ENCODE results near the gene DCHS2. TPM values are rescaled to one million over a fixed set of nuclear protein-coding genes. Genes with fewer than 3 reads are reported as not detected.

DCHS2 gene
- total RNA-seq, 1 donor from 2014 or later, result 18.3 TPM

- Histone ChIP-seq H3K27me3 (ENCODE audit: control insufficient read depth in 3 of 3, insufficient read depth in 3 of 3, low read length in 3 of 3) (no peaks in the 10 kb centered on the region), H3K4me1 (ENCODE audit: control insufficient read depth in 3 of 3, insufficient read depth in 3 of 3, low read length in 3 of 3) (no peaks in the 10 kb centered on the region), H3K36me3 (ENCODE audit: control insufficient read depth in 3 of 3, insufficient read depth in 3 of 3, low read length in 3 of 3) (no peaks in the 10 kb centered on the region), H3K9me3 (ENCODE audit: control insufficient read depth in 3 of 3, low read length in 3 of 3) (no peaks in the 10 kb centered on the region), H3K9ac (ENCODE audit: low read depth in 1 of 3, low read length in 3 of 3) (no peak overlapping the region), H3K4me3 (ENCODE audit: low read length in 3 of 3) (no peak overlapping the region), H3K27ac (ENCODE audit: low read depth, low read length) (no peak overlapping the region)
Observed at GRCh38 chr4:154341448-154341847, 150.2 kb downstream of the DCHS2 start.

DNA sequence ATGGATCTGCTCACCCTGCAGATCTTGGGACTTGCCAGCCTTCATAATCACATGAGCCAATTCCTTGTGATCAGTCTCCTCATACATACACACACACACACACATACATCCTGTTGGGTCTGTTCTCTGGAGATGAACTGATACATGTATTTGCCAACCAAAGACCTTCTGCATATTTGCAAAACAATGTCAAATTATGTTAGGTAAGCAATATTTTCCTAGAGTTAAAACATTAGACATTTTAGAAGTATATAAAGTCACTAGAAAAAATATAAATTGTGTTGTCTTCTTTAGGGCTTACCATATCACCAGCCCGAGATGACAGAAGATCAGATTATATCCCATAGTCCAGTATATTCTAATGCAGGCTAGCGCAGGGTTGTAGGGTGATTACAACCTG is 156.0 kb downstream of the DCHS2 start:
- H3K9me3 ChIP-seq (ENCODE audit: control insufficient read depth in 3 of 3, low read length in 3 of 3), result no peaks in the 10 kb centered on the region
- peaks cover 9 to 20% (median 9%) of the 10 kb centered on the region in 3 donors for H3K27me3 ChIP-seq (ENCODE audit: control insufficient read depth in 3 of 3, insufficient read depth in 3 of 3, low read length in 3 of 3)
- no peaks in the 10 kb centered on the region for H3K36me3 ChIP-seq (ENCODE audit: control insufficient read depth in 3 of 3, insufficient read depth in 3 of 3, low read length in 3 of 3)
- peaks cover 0 to 4% (median 0%) of the 10 kb centered on the region in 3 donors for H3K4me1 ChIP-seq (ENCODE audit: control insufficient read depth in 3 of 3, insufficient read depth in 3 of 3, low read length in 3 of 3)
- no peak overlapping the region for H3K27ac ChIP-seq (ENCODE audit: low read depth, low read length)
- no peak overlapping the region for H3K4me3 ChIP-seq (ENCODE audit: low read length in 3 of 3)
- H3K9ac ChIP-seq (ENCODE audit: low read depth in 1 of 3, low read length in 3 of 3), result no peak overlapping the region

DNA sequence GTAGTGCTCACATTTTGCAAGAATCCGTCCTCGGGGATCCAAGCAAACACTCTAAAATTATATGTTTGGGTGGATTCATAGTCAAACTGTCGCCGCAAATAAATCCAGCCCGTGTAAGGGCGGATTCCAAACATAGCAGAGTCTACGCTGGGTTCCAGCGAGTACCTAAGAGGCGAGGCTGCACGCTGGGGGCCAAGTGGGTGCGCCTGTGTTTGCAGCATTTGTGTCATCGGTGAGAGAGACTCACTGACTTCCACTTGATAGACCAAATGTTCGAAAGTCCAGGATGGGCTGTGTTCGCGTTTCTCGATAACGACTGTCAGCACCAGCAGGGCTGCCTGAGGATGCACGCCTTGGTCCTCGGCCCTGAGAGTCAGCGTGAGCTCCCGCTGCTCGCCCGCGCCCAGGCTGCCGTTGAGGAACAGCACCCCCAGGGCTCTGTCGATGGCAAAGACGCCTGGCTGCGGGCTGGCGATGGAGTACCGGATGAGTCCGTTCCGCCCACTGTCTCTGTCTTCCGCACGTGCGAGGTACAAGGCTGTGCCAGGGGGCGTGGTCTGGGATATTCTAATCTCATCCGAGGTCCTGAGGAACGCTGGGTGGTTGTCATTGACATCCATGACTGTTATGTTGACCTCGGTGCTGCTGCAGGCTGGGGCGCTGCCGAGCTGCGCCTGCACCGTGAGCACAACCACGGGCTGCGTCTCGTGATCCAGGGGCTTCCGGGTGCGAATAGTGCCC is 158.7 kb downstream of the DCHS2 start:
- Histone ChIP-seq H3K27me3 (ENCODE audit: control insufficient read depth in 3 of 3, insufficient read depth in 3 of 3, low read length in 3 of 3) (peaks cover 9 to 20% (median 12%) of the 10 kb centered on the region in 3 donors), H3K4me1 (ENCODE audit: control insufficient read depth in 3 of 3, insufficient read depth in 3 of 3, low read length in 3 of 3) (peaks cover 0 to 4% (median 0%) of the 10 kb centered on the region in 3 donors), H3K27ac (ENCODE audit: low read depth, low read length) (no peak overlapping the region), H3K9me3 (ENCODE audit: control insufficient read depth in 3 of 3, low read length in 3 of 3) (no peaks in the 10 kb centered on the region), H3K36me3 (ENCODE audit: control insufficient read depth in 3 of 3, insufficient read depth in 3 of 3, low read length in 3 of 3) (no peaks in the 10 kb centered on the region), H3K9ac (ENCODE audit: low read depth in 1 of 3, low read length in 3 of 3) (no peak overlapping the region), H3K4me3 (ENCODE audit: low read length in 3 of 3) (peak overlapping the region in 2 of 3 donors; percentile 37 to 42)

GRCh38 chr4:154329939-154330338 is 161.7 kb downstream of the DCHS2 start:
- no peaks in the 10 kb centered on the region for H3K36me3 ChIP-seq (ENCODE audit: control insufficient read depth in 3 of 3, insufficient read depth in 3 of 3, low read length in 3 of 3)
- H3K4me3 ChIP-seq (ENCODE audit: low read length in 3 of 3), result no peak overlapping the region
- no peak overlapping the region for H3K27ac ChIP-seq (ENCODE audit: low read depth, low read length)
- H3K9ac ChIP-seq (ENCODE audit: low read depth in 1 of 3, low read length in 3 of 3), result no peak overlapping the region
- peaks cover 0 to 4% (median 0%) of the 10 kb centered on the region in 3 donors for H3K4me1 ChIP-seq (ENCODE audit: control insufficient read depth in 3 of 3, insufficient read depth in 3 of 3, low read length in 3 of 3)
- H3K9me3 ChIP-seq (ENCODE audit: control insufficient read depth in 3 of 3, low read length in 3 of 3), result no peaks in the 10 kb centered on the region
- peaks cover 9 to 20% (median 12%) of the 10 kb centered on the region in 3 donors for H3K27me3 ChIP-seq (ENCODE audit: control insufficient read depth in 3 of 3, insufficient read depth in 3 of 3, low read length in 3 of 3)

DNA sequence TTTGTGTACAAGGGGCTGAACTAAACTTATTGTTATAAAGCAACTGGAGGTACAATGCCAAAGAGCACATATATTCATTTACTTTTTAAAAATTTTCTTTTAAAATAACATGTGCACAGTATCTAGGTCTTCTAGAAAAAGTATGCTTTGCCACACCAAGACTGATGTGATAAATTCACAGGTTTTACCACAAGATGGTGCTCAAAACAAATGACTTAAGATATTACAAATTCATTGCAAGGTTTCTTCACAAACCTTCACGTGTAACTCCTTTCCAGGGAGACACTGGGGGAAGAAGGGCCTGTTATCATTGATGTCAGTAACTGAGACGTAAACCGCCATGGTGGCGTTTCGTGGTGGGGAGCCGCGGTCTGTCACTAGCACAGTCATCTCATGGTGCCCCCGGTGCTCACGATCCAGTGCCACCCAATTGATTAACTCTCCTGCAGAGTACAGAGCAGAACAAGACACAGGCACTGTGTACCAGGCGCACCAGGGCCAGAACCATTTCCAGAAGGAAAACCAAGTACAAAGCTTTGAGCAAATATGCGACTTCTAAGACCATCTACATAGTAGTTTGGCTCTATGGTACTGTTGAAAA is 162.2 kb downstream of the DCHS2 start:
- H3K27ac ChIP-seq (ENCODE audit: low read depth, low read length), result no peak overlapping the region
- no peak overlapping the region for H3K4me3 ChIP-seq (ENCODE audit: low read length in 3 of 3)
- no peaks in the 10 kb centered on the region for H3K36me3 ChIP-seq (ENCODE audit: control insufficient read depth in 3 of 3, insufficient read depth in 3 of 3, low read length in 3 of 3)
- H3K9ac ChIP-seq (ENCODE audit: low read depth in 1 of 3, low read length in 3 of 3), result no peak overlapping the region
- no peaks in the 10 kb centered on the region for H3K9me3 ChIP-seq (ENCODE audit: control insufficient read depth in 3 of 3, low read length in 3 of 3)
- peaks cover 0 to 4% (median 0%) of the 10 kb centered on the region in 3 donors for H3K4me1 ChIP-seq (ENCODE audit: control insufficient read depth in 3 of 3, insufficient read depth in 3 of 3, low read length in 3 of 3)
- H3K27me3 ChIP-seq (ENCODE audit: control insufficient read depth in 3 of 3, insufficient read depth in 3 of 3, low read length in 3 of 3), result peaks cover 9 to 20% (median 12%) of the 10 kb centered on the region in 3 donors

GRCh38 chr4:154328030-154328429 is 163.6 kb downstream of the DCHS2 start:
- no peaks in the 10 kb centered on the region for H3K36me3 ChIP-seq (ENCODE audit: control insufficient read depth in 3 of 3, insufficient read depth in 3 of 3, low read length in 3 of 3)
- H3K4me1 ChIP-seq (ENCODE audit: control insufficient read depth in 3 of 3, insufficient read depth in 3 of 3, low read length in 3 of 3), result peaks cover 0 to 4% (median 0%) of the 10 kb centered on the region in 3 donors
- no peaks in the 10 kb centered on the region for H3K9me3 ChIP-seq (ENCODE audit: control insufficient read depth in 3 of 3, low read length in 3 of 3)
- H3K9ac ChIP-seq (ENCODE audit: low read depth in 1 of 3, low read length in 3 of 3), result no peak overlapping the region
- H3K27ac ChIP-seq (ENCODE audit: low read depth, low read length), result no peak overlapping the region
- H3K4me3 ChIP-seq (ENCODE audit: low read length in 3 of 3), result no peak overlapping the region
- peaks cover 8 to 15% (median 10%) of the 10 kb centered on the region in 3 donors for H3K27me3 ChIP-seq (ENCODE audit: control insufficient read depth in 3 of 3, insufficient read depth in 3 of 3, low read length in 3 of 3)

DNA sequence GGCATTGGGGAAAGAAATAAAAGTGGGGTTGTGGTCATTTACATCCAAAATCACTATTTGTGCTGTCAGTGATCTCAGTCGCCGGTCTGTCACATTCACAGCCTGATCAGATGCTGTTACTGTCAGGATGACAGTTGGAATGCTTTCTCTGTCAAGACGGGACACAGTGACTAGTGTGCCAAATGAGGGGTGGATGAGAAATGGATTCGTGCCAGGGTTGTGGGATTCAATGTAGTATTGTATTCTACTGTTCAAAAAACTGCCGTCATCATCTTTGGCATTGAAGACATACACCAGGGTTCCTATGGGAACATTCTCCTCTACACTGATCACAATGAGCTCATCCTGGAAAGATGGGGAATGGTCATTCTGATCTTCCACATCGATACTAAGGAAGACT is 171.1 kb downstream of the DCHS2 start:
- no peaks in the 10 kb centered on the region for H3K9me3 ChIP-seq (ENCODE audit: control insufficient read depth in 3 of 3, low read length in 3 of 3)
- no peak overlapping the region for H3K4me3 ChIP-seq (ENCODE audit: low read length in 3 of 3)
- no peaks in the 10 kb centered on the region for H3K4me1 ChIP-seq (ENCODE audit: control insufficient read depth in 3 of 3, insufficient read depth in 3 of 3, low read length in 3 of 3)
- H3K9ac ChIP-seq (ENCODE audit: low read depth in 1 of 3, low read length in 3 of 3), result no peak overlapping the region
- H3K27ac ChIP-seq (ENCODE audit: low read depth, low read length), result no peak overlapping the region
- no peaks in the 10 kb centered on the region for H3K27me3 ChIP-seq (ENCODE audit: control insufficient read depth in 3 of 3, insufficient read depth in 3 of 3, low read length in 3 of 3)
- no peaks in the 10 kb centered on the region for H3K36me3 ChIP-seq (ENCODE audit: control insufficient read depth in 3 of 3, insufficient read depth in 3 of 3, low read length in 3 of 3)

- Histone ChIP-seq H3K4me3 (ENCODE audit: low read length in 3 of 3) (no peak overlapping the region), H3K9me3 (ENCODE audit: control insufficient read depth in 3 of 3, low read length in 3 of 3) (no peaks in the 10 kb centered on the region), H3K9ac (ENCODE audit: low read depth in 1 of 3, low read length in 3 of 3) (no peak overlapping the region), H3K4me1 (ENCODE audit: control insufficient read depth in 3 of 3, insufficient read depth in 3 of 3, low read length in 3 of 3) (no peaks in the 10 kb centered on the region), H3K27me3 (ENCODE audit: control insufficient read depth in 3 of 3, insufficient read depth in 3 of 3, low read length in 3 of 3) (no peaks in the 10 kb centered on the region), H3K27ac (ENCODE audit: low read depth, low read length) (no peak overlapping the region), H3K36me3 (ENCODE audit: control insufficient read depth in 3 of 3, insufficient read depth in 3 of 3, low read length in 3 of 3) (no peaks in the 10 kb centered on the region)
Observed at GRCh38 chr4:154319736-154320135, 171.9 kb downstream of the DCHS2 start.

DNA sequence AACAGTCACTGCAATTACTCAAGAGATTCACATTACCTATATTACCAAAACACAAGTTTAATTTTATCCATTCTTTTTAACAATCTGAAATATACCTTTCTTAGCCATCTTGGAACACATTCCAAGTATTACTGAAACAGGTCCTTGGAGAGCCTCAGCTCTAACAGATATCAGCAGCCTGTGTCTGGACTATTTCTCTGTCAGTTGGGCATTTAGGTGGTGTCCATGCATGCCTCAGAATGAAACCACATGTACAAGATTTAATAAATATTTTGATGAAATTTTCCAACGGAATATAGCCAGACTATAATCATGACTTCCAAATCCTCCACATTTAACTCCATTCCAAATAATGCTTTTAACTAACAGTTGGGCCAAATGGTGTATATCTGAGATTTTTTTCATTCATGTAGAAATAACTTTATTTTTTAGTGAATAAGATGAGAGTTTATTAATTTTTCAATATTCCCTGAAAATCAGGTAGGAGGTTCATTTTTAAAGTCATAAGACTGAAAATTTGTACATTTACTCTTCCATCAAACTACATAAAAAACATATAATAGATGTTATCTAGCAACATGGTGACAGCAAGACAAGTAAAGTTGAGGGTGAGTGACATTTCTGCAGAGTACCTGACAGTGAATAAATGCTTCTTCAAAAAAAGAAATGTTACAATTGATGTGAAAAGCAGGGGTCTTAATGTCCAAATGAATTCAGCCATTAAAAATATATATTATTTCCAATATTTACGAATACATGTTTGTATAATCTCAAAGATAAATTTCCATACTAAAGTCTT is 174.2 kb downstream of the DCHS2 start:
- Histone ChIP-seq H3K4me3 (ENCODE audit: low read length in 3 of 3) (no peak overlapping the region), H3K36me3 (ENCODE audit: control insufficient read depth in 3 of 3, insufficient read depth in 3 of 3, low read length in 3 of 3) (no peaks in the 10 kb centered on the region), H3K9me3 (ENCODE audit: control insufficient read depth in 3 of 3, low read length in 3 of 3) (no peaks in the 10 kb centered on the region), H3K9ac (ENCODE audit: low read depth in 1 of 3, low read length in 3 of 3) (no peak overlapping the region), H3K4me1 (ENCODE audit: control insufficient read depth in 3 of 3, insufficient read depth in 3 of 3, low read length in 3 of 3) (no peaks in the 10 kb centered on the region), H3K27me3 (ENCODE audit: control insufficient read depth in 3 of 3, insufficient read depth in 3 of 3, low read length in 3 of 3) (no peaks in the 10 kb centered on the region), H3K27ac (ENCODE audit: low read depth, low read length) (no peak overlapping the region)

GRCh38 chr4:154315741-154316140 is 175.9 kb downstream of the DCHS2 start:
- H3K27me3 ChIP-seq (ENCODE audit: control insufficient read depth in 3 of 3, insufficient read depth in 3 of 3, low read length in 3 of 3), result no peaks in the 10 kb centered on the region
- no peaks in the 10 kb centered on the region for H3K9me3 ChIP-seq (ENCODE audit: control insufficient read depth in 3 of 3, low read length in 3 of 3)
- no peaks in the 10 kb centered on the region for H3K36me3 ChIP-seq (ENCODE audit: control insufficient read depth in 3 of 3, insufficient read depth in 3 of 3, low read length in 3 of 3)
- no peaks in the 10 kb centered on the region for H3K4me1 ChIP-seq (ENCODE audit: control insufficient read depth in 3 of 3, insufficient read depth in 3 of 3, low read length in 3 of 3)
- no peak overlapping the region for H3K9ac ChIP-seq (ENCODE audit: low read depth in 1 of 3, low read length in 3 of 3)
- no peak overlapping the region for H3K27ac ChIP-seq (ENCODE audit: low read depth, low read length)
- no peak overlapping the region for H3K4me3 ChIP-seq (ENCODE audit: low read length in 3 of 3)

Data from skeletal muscle tissue (tissue), 4 donors.